ENCODE data around the gene VAT1L. TPM values are rescaled to one million over a fixed set of nuclear protein-coding genes. Genes with fewer than 3 reads are reported as not detected.

VAT1L gene
- total RNA-seq, 1 donor from 2014 or later = 17.7 TPM

- intact Hi-C loops (cut with micrococcal nuclease) = no loop called here
- ATAC-seq = no peak
- DNase-seq = no peak
Observed at GRCh38 chr16:77777745-77778144, 10.6 kb upstream of the VAT1L start.

GRCh38 chr16:77780378-77780837, 8.0 kb upstream of the VAT1L start:
- ATAC-seq (no peak), DNase-seq (no peak)
- intact Hi-C loops (cut with micrococcal nuclease) = no loop called here

GRCh38 chr16:77781091-77781490, 7.3 kb upstream of the VAT1L start:
- intact Hi-C loops (cut with micrococcal nuclease) = no loop called here
- no peak for DNase-seq
- ATAC-seq = no peak

GRCh38 chr16:77782694-77783093, 5.7 kb upstream of the VAT1L start:
- intact Hi-C loops (cut with micrococcal nuclease) = no loop called here
- ATAC-seq = no peak

GRCh38 chr16:77784441-77785372, 3.7 kb upstream of the VAT1L start:
- DNase-seq = no peak
- no peak for ATAC-seq
- intact Hi-C loops (cut with micrococcal nuclease) = no loop called here

More at GRCh38 chr16:77782694-77783093, 5.7 kb upstream of the VAT1L start:
- DNase-seq = no peak

GRCh38 chr16:77785373-77785764, 3.0 kb upstream of the VAT1L start:
- ATAC-seq = no peak
- DNase-seq = no peak
- intact Hi-C loops (cut with micrococcal nuclease) = no loop called here

- ATAC-seq (no peak), DNase-seq (no peak)
- intact Hi-C loops (cut with micrococcal nuclease) = no loop called here
Observed at GRCh38 chr16:77786186-77786847, 2.0 kb upstream of the VAT1L start.

- no peak for ATAC-seq
- no peak for DNase-seq
- intact Hi-C loops (cut with micrococcal nuclease) = no loop called here
Observed at GRCh38 chr16:77787452-77787851, 912 bp upstream of the VAT1L start.

- intact Hi-C loops (cut with micrococcal nuclease) = no loop called here
- DNase-seq (no peak), ATAC-seq (peak; percentile 61)
Observed at GRCh38 chr16:77789085-77790008, 983 bp downstream of the VAT1L start.

GRCh38 chr16:77790009-77790372, 1.6 kb downstream of the VAT1L start:
- ATAC-seq = peak; percentile 14

GRCh38 chr16:77790912-77791311, 2.5 kb downstream of the VAT1L start:
- intact Hi-C loops (cut with micrococcal nuclease) = no loop called here
- DNase-seq (no peak), ATAC-seq (no peak)

More at GRCh38 chr16:77790009-77790372, 1.6 kb downstream of the VAT1L start:
- intact Hi-C loops (cut with micrococcal nuclease) = no loop called here
- DNase-seq = no peak

- no peak for DNase-seq
- intact Hi-C loops (cut with micrococcal nuclease) = no loop called here
- ATAC-seq = no peak
Observed at GRCh38 chr16:77793417-77793816, 5.1 kb downstream of the VAT1L start.

- ATAC-seq (no peak), DNase-seq (no peak)
- intact Hi-C loops (cut with micrococcal nuclease) = no loop called here
Observed at GRCh38 chr16:77794586-77794985, 6.2 kb downstream of the VAT1L start.

- no peak for ATAC-seq
- intact Hi-C loops (cut with micrococcal nuclease) = no loop called here
Observed at GRCh38 chr16:77801817-77802216, 13.5 kb downstream of the VAT1L start.

GRCh38 chr16:77805398-77805797, 17.0 kb downstream of the VAT1L start:
- DNase-seq = peak; percentile 78
- ATAC-seq = peak; percentile 94
- intact Hi-C loops (cut with micrococcal nuclease) = no loop called here

More at GRCh38 chr16:77801817-77802216, 13.5 kb downstream of the VAT1L start:
- DNase-seq = no peak

GRCh38 chr16:77807021-77807420, 18.7 kb downstream of the VAT1L start:
- ATAC-seq (no peak), DNase-seq (no peak)
- intact Hi-C loops (cut with micrococcal nuclease) = no loop called here

GRCh38 chr16:77812856-77813500, 24.6 kb downstream of the VAT1L start:
- ATAC-seq (no peak), DNase-seq (no peak)
- intact Hi-C loops (cut with micrococcal nuclease) = no loop called here

- DNase-seq (no peak), ATAC-seq (peak; percentile 39)
- intact Hi-C loops (cut with micrococcal nuclease) = no loop called here
Observed at GRCh38 chr16:77816293-77816692, 27.9 kb downstream of the VAT1L start.

GRCh38 chr16:77820340-77820739, 32.0 kb downstream of the VAT1L start:
- ATAC-seq (no peak), DNase-seq (no peak)
- intact Hi-C loops (cut with micrococcal nuclease) = no loop called here

Measured in left ventricle myocardium superior (tissue), 1 donor.